HG03342 (cell line): Measurements from ENCODE around the gene LRRIQ3.
"Not testable (repeated sequence)": the region's sequence is repeated elsewhere in the genome, so short reads cannot be mapped to it uniquely, and the experiment has no call there.

Experiments
- ATAC-seq: cut with Tn5 transposase; IDR thresholded peaks from one replicate; pipeline ENCODE4 v1.9.1; 2021; ENCODE audit warnings: mild to moderate bottlenecking, moderate library complexity; ENCODE audit not compliant: unreplicated experiment

LRRIQ3 gene

GRCh38 chr1:74197657-74198552 is at the start of gene LRRIQ3, which contains the start of gene FPGT:
LRRIQ3 (minus strand) TSS chr1:74198176; CDS start chr1:74183684, 14,492 bp downstream.
FPGT (plus strand) TSS chr1:74198242; CDS start chr1:74198279, 37 bp downstream.
- ATAC-seq, result peak; percentile 92

GRCh38 chr1:74246315-74246714 is 48.3 kb upstream of the LRRIQ3 start:
- no peak for ATAC-seq

GRCh38 chr1:74245168-74245772 is 47.3 kb upstream of the LRRIQ3 start:
- ATAC-seq, result no peak

GRCh38 chr1:74237787-74238186 is 39.8 kb upstream of the LRRIQ3 start:
- ATAC-seq, result no peak

- ATAC-seq, result no peak
These were observed 39.1 kb upstream of the LRRIQ3 start for GRCh38 chr1:74237035-74237434.

- no peak for ATAC-seq
These were observed 38.5 kb upstream of the LRRIQ3 start for GRCh38 chr1:74236440-74236839.

- no peak for ATAC-seq
These were observed 37.2 kb upstream of the LRRIQ3 start, which contains the start of gene TNNI3K for GRCh38 chr1:74235153-74235552. TNNI3K (plus strand) TSS chr1:74235387; CDS start chr1:74235452, 65 bp downstream.

- no peak for ATAC-seq
These were observed 25.5 kb upstream of the LRRIQ3 start for GRCh38 chr1:74223453-74223852.

GRCh38 chr1:74222701-74223100 is 24.7 kb upstream of the LRRIQ3 start:
- no peak for ATAC-seq

- ATAC-seq, result no peak
These were observed 17.3 kb upstream of the LRRIQ3 start for GRCh38 chr1:74215229-74215628.

GRCh38 chr1:74205266-74205665 is 7.3 kb upstream of the LRRIQ3 start:
- no peak for ATAC-seq

- no peak for ATAC-seq
These were observed 1.5 kb upstream of the LRRIQ3 start for GRCh38 chr1:74199504-74199903.

GRCh38 chr1:74197255-74197654 is 721 bp downstream of the LRRIQ3 start:
- ATAC-seq, result no peak

- no peak for ATAC-seq
These were observed 2.6 kb downstream of the LRRIQ3 start for GRCh38 chr1:74195339-74195738.

- no peak for ATAC-seq
These were observed 4.1 kb downstream of the LRRIQ3 start for GRCh38 chr1:74193908-74194307.

- no peak for ATAC-seq
These were observed 17.5 kb downstream of the LRRIQ3 start for GRCh38 chr1:74180490-74180889.

GRCh38 chr1:74174423-74174822 is 23.6 kb downstream of the LRRIQ3 start:
- ATAC-seq, result not testable (repeated sequence)

GRCh38 chr1:74162333-74162732 is 35.6 kb downstream of the LRRIQ3 start:
- no peak for ATAC-seq

- ATAC-seq, result no peak
These were observed 36.5 kb downstream of the LRRIQ3 start for GRCh38 chr1:74161497-74161896.

GRCh38 chr1:74160046-74160445 is 37.9 kb downstream of the LRRIQ3 start:
- no peak for ATAC-seq

- no peak for ATAC-seq
These were observed 52.9 kb downstream of the LRRIQ3 start for GRCh38 chr1:74145086-74145485.

GRCh38 chr1:74117370-74117769 is 80.6 kb downstream of the LRRIQ3 start:
- ATAC-seq, result not testable (repeated sequence)
